SK-N-SH (cell line): Measurements from ENCODE around the gene BSG. TPM values are rescaled to one million over a fixed set of nuclear protein-coding genes. Genes with fewer than 3 reads are reported as not detected.

Source experiments
- CTCF ChIA-PET: fragments of 300-600, 350-600 bp; formaldehyde crosslinking; extraction: SDS; loops from one replicate; lab custom pipeline; 2021; lab: Yijun Ruan, JAX
- POLR2A ChIA-PET: fragments of 350-600 bp; sonication (Branson Sonifier 250); formaldehyde crosslinking; extraction: SDS; loops from one replicate; lab custom pipeline; 2020; ENCODE audit warnings: antibody characterized with exemption, inconsistent platforms; lab: Yijun Ruan, JAX
- DNase-seq: peaks from one replicate; pipeline ENCODE4 v3.0.0; 2012
- H2AFZ ChIP-seq: fragments of 200-600 bp; sonication (generic); 2 replicates; pipeline ENCODE4 v1.8.1; 2016; ENCODE audit warnings: antibody characterized with exemption, mild to moderate bottlenecking, low read depth
- H3F3A ChIP-seq: fragments of 200-600 bp; sonication (generic); replicated peaks from 2 replicates; pipeline ENCODE3; 2016; ENCODE audit warnings: antibody characterized with exemption, mild to moderate bottlenecking; ENCODE audit not compliant: insufficient read depth
- H3K27ac ChIP-seq, 2 experiments: fragments of 200-500 bp in 1 of 2; fragments of 200-600 bp in 1 of 2; sonication (Bioruptor generic) in 1 of 2; sonication (generic), shearing (Covaris generic) in 1 of 2; 2 replicates each; pipeline versions ENCODE4 v1.5.1 to v1.6.1; 2014 to 2016; ENCODE audit warnings: low read depth in 2 of 2, inconsistent platforms in 1 of 2, low read length in 1 of 2, mild to moderate bottlenecking in 1 of 2, mixed read lengths in 1 of 2
- H3K27me3 ChIP-seq: fragments of 200-600 bp; sonication (generic), shearing (Covaris generic); 2 replicates; pipeline ENCODE4 v1.6.1; 2016; ENCODE audit warnings: mixed run types; ENCODE audit not compliant: insufficient read depth
- H3K36me3 ChIP-seq, 2 experiments: fragments of 200-500 bp in 1 of 2; fragments of 200-600 bp in 1 of 2; sonication (Bioruptor generic) in 1 of 2; sonication (generic) in 1 of 2; replicated peaks in 1 of 2; 2 replicates each; pipeline versions ENCODE3 to v1.5.1; 2014 to 2016; ENCODE audit warnings: low read length in 1 of 2, mild to moderate bottlenecking in 1 of 2; ENCODE audit not compliant: insufficient read depth in 2 of 2, control insufficient read depth in 1 of 2
- H3K4me1 ChIP-seq, 2 experiments: fragments of 200-500 bp in 1 of 2; fragments of 200-600 bp in 1 of 2; sonication (Bioruptor generic) in 1 of 2; sonication (generic), shearing (Covaris generic) in 1 of 2; 2 replicates each; pipeline versions ENCODE4 v1.5.1 to v1.6.1; 2014 to 2016; ENCODE audit warnings: low read depth in 1 of 2, low read length in 1 of 2, mixed run types in 1 of 2; ENCODE audit not compliant: insufficient read depth in 2 of 2, control insufficient read depth in 1 of 2
- H3K4me2 ChIP-seq: fragments of 200-600 bp; sonication (generic), shearing (Covaris generic); 2 replicates; pipeline ENCODE4 v1.6.1; 2017; ENCODE audit warnings: mixed run types
- H3K4me3 ChIP-seq, 2 experiments: fragments of 200-500 bp in 1 of 2; fragments of 200-600 bp in 1 of 2; sonication (Bioruptor generic) in 1 of 2; sonication (generic), shearing (Covaris generic) in 1 of 2; 2 replicates each; pipeline versions ENCODE4 v1.5.1 to v1.8.1; 2014 to 2016; ENCODE audit warnings: low read depth in 2 of 2, inconsistent platforms in 1 of 2, low read length in 1 of 2, mild to moderate bottlenecking in 1 of 2, mixed read lengths in 1 of 2, moderate library complexity in 1 of 2
- H3K79me2 ChIP-seq: fragments of 200-600 bp; sonication (generic); 2 replicates; pipeline ENCODE4 v1.8.1; 2017; ENCODE audit warnings: mild to moderate bottlenecking; ENCODE audit not compliant: insufficient read depth
- H3K9ac ChIP-seq: fragments of 200-600 bp; sonication (generic); 2 replicates; pipeline ENCODE4 v1.6.1; 2017; ENCODE audit warnings: mixed run types
- H3K9me2 ChIP-seq: fragments of 200-600 bp; sonication (generic); 2 replicates; pipeline ENCODE4 v1.6.1; 2017; ENCODE audit warnings: mixed run types
- H3K9me3 ChIP-seq: fragments of 200-600 bp; sonication (generic); 2 replicates; pipeline ENCODE4 v1.6.1; 2017; ENCODE audit warnings: mixed run types, mild to moderate bottlenecking, moderate library complexity
- H4K20me1 ChIP-seq: fragments of 200-600 bp; sonication (generic); 2 replicates; pipeline ENCODE4 v1.6.1; 2017; ENCODE audit warnings: mild to moderate bottlenecking, mixed run types; ENCODE audit not compliant: insufficient read depth
- CTCF ChIP-seq: fragments of 200-600 bp; sonication (generic); IDR thresholded peaks from 2 replicates; pipeline ENCODE4 v1.6.1; 2017; ENCODE audit warnings: antibody characterized with exemption, mild to moderate bottlenecking, moderate library complexity
- EP300 ChIP-seq, 2 experiments: IDR thresholded peaks; 2 replicates each; pipeline versions ENCODE4 v1.4.0 to v1.6.1; 2012; ENCODE audit warnings: borderline replicate concordance in 1 of 2, low read depth in 1 of 2, low read length in 1 of 2
- JUND ChIP-seq: IDR thresholded peaks from 2 replicates; pipeline ENCODE4 v1.4.0; 2012
- NFIC ChIP-seq: IDR thresholded peaks from 2 replicates; pipeline ENCODE4 v1.4.0; 2012; ENCODE audit warnings: borderline replicate concordance
- NRF1 ChIP-seq: IDR thresholded peaks from 2 replicates; pipeline ENCODE4 v1.6.1; 2012; ENCODE audit warnings: low read depth, mild to moderate bottlenecking, low read length
- POLR2AphosphoS5 ChIP-seq: IDR thresholded peaks from 2 replicates; pipeline ENCODE4 v1.6.1; 2012; ENCODE audit warnings: low read depth, low read length
- RXRA ChIP-seq: IDR thresholded peaks from 2 replicates; pipeline ENCODE4 v1.4.0; 2012; ENCODE audit warnings: low read depth, mild to moderate bottlenecking, borderline replicate concordance
- SMC3 ChIP-seq: IDR thresholded peaks from 2 replicates; pipeline ENCODE4 v1.6.1; 2012; ENCODE audit warnings: low read depth, low read length, improper control_type of control experiment
- TCF12 ChIP-seq: IDR thresholded peaks from 2 replicates; pipeline ENCODE4 v1.4.0; 2012
- TEAD4 ChIP-seq: IDR thresholded peaks from 2 replicates; pipeline ENCODE4 v1.4.0; 2012; ENCODE audit warnings: mild to moderate bottlenecking, borderline replicate concordance; ENCODE audit not compliant: insufficient read depth
- USF1 ChIP-seq: IDR thresholded peaks from 2 replicates; pipeline ENCODE4 v1.4.0; 2012; ENCODE audit warnings: low read depth, borderline replicate concordance
- YY1 ChIP-seq: IDR thresholded peaks from 2 replicates; pipeline ENCODE4 v1.4.0; 2012; ENCODE audit warnings: low read depth, mild to moderate bottlenecking
- ZBTB33 ChIP-seq: IDR thresholded peaks from 2 replicates; pipeline ENCODE4 v1.4.0; 2012; ENCODE audit warnings: low read depth, borderline replicate concordance
- WGBS: methylation state at CpG from one replicate; pipeline ENCODE4 v1.1.6; 2017; ENCODE audit warnings: low lambda C conversion rate; 5-methylcytosine and 5-hydroxymethylcytosine counted together
- polyA plus RNA-seq, 3 experiments: library from polyadenylated mRNA; depleted of rRNA; stranded (reverse); fragments of >200 nt; gene quantifications; 2 replicates each; pipeline ENCODE4 v1.2.3, GENCODE V29; 2012

Gene BSG
- polyA plus RNA-seq, 1 of the 3 experiments (the other 2 are of a cell fraction): 835 TPM

GRCh38 chr19:581399-582111 lies 9.2 kb downstream of the BSG start:
- H3K4me3 ChIP-seq: no peak overlapping the region
- peaks cover 40% of the 10 kb centered on the region for H3K79me2 ChIP-seq
- WGBS: 100% methylated on average over 2 of the region's 40 CpGs
- H3K27ac ChIP-seq: no peak overlapping the region
- H2AFZ ChIP-seq: no peak overlapping the region
- H3K4me2 ChIP-seq: no peak overlapping the region
- DNase-seq: no peak
- ChIA-PET POLR2A (no interaction called here), CTCF (interaction anchor here (1.3 to 1.5 kb wide), 2 partner anchors 47 to 153 kb away, joined by 3 read pairs; no protein-coding TSS in a partner anchor)
- peaks cover 15% of the 10 kb centered on the region for H3F3A ChIP-seq
- H4K20me1 ChIP-seq: peaks cover 71% of the 10 kb centered on the region
- H3K4me1 ChIP-seq: peaks cover 0 to 4% of the 10 kb centered on the region in 2 experiments; a peak in 3 of 4 replicates
- no peaks in the 10 kb centered on the region for H3K9me3 ChIP-seq
- H3K36me3 ChIP-seq: peaks cover 0 to 38% of the 10 kb centered on the region in 2 experiments
- no peak overlapping the region for H3K9ac ChIP-seq
- H3K27me3 ChIP-seq: no peaks in the 10 kb centered on the region
- no peaks in the 10 kb centered on the region for H3K9me2 ChIP-seq
- TF ChIP-seq NRF1 (no peak), TEAD4 (no peak), SMC3 (no peak), POLR2AphosphoS5 (no peak), YY1 (no peak), USF1 (no peak), ZBTB33 (no peak)

- no peaks in the 10 kb centered on the region for H3K9me3 ChIP-seq
- 83% methylated on average over 25 of the region's 31 CpGs for WGBS
- ChIA-PET CTCF (interaction anchor here (1.3 to 1.5 kb wide), 2 partner anchors 46 to 151 kb away, joined by 3 read pairs; no protein-coding TSS in a partner anchor), POLR2A (no interaction called here)
- no peak overlapping the region for H3K4me2 ChIP-seq
- H2AFZ ChIP-seq: no peak overlapping the region
- H3K4me3 ChIP-seq: no peak overlapping the region; a peak in 1 of 4 replicates
- no peak for DNase-seq
- no peak overlapping the region for H3K27ac ChIP-seq
- peaks cover 0 to 38% of the 10 kb centered on the region in 2 experiments for H3K36me3 ChIP-seq
- no peaks in the 10 kb centered on the region for H3K27me3 ChIP-seq
- H3K79me2 ChIP-seq: peaks cover 29% of the 10 kb centered on the region
- no peaks in the 10 kb centered on the region; a peak in 1 of 4 replicates for H3K4me1 ChIP-seq
- H3K9ac ChIP-seq: no peak overlapping the region
- peaks cover 20% of the 10 kb centered on the region for H3F3A ChIP-seq
- H3K9me2 ChIP-seq: no peaks in the 10 kb centered on the region
- H4K20me1 ChIP-seq: peaks cover 63% of the 10 kb centered on the region
- TF ChIP-seq RXRA (no peak), POLR2AphosphoS5 (no peak), EP300 (IDR thresholded peaks at IDR 0.05; ENCODE audit: borderline replicate concordance in 1 of 2, low read depth in 1 of 2, low read length in 1 of 2) (no peak), USF1 (no peak), JUND (no peak), ZBTB33 (no peak), TCF12 (no peak), CTCF (no peak), NFIC (no peak)
Observed at GRCh38 chr19:582497-583197, 10.3 kb downstream of the BSG start.
